Measurements from ENCODE around the gene PDZD2. TPM values are rescaled to one million over a fixed set of nuclear protein-coding genes. Genes with fewer than 3 reads are reported as not detected.

Gene PDZD2
- total RNA-seq, 2 experiments from 2014 or later, result 1.3 to 1.8 TPM

- POLR2A ChIA-PET, result no interaction called here
- no peaks in the 10 kb centered on the region for H3K4me1 Mint-ChIP-seq (ENCODE audit: low read depth)
Measured at GRCh38 chr5:32082701-32083100, 443.8 kb downstream of the PDZD2 start.

GRCh38 chr5:32083981-32084430 is 445.1 kb downstream of the PDZD2 start:
- DNase-seq (no peak), ATAC-seq (ENCODE audit: poor library complexity) (no peak)
- no peaks in the 10 kb centered on the region for H3K27me3 ChIP-seq (ENCODE audit: control insufficient read depth in 1 of 2, insufficient read depth in 2 of 2, low read length in 2 of 2)
- intact Hi-C loops (cut with DNase I, micrococcal nuclease), result no loop called here
- POLR2A ChIA-PET, result no interaction called here
- CTCF ChIA-PET, result no interaction called here
- H3K27me3 Mint-ChIP-seq, result no peaks in the 10 kb centered on the region
- no peaks in the 10 kb centered on the region for H3K9me3 ChIP-seq (ENCODE audit: control insufficient read depth in 1 of 2, insufficient read depth in 1 of 2, low read length in 2 of 2)
- H3K27ac ChIP-seq (ENCODE audit: low read depth in 1 of 2, low read length in 2 of 2), result no peak overlapping the region
- TF ChIP-seq, protein P1, sequence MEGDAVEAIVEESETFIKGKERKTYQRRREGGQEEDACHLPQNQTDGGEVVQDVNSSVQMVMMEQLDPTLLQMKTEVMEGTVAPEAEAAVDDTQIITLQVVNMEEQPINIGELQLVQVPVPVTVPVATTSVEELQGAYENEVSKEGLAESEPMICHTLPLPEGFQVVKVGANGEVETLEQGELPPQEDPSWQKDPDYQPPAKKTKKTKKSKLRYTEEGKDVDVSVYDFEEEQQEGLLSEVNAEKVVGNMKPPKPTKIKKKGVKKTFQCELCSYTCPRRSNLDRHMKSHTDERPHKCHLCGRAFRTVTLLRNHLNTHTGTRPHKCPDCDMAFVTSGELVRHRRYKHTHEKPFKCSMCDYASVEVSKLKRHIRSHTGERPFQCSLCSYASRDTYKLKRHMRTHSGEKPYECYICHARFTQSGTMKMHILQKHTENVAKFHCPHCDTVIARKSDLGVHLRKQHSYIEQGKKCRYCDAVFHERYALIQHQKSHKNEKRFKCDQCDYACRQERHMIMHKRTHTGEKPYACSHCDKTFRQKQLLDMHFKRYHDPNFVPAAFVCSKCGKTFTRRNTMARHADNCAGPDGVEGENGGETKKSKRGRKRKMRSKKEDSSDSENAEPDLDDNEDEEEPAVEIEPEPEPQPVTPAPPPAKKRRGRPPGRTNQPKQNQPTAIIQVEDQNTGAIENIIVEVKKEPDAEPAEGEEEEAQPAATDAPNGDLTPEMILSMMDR (IDR thresholded peaks at IDR 0.05), result no peak
- no peak overlapping the region for H3K27ac Mint-ChIP-seq
- no peaks in the 10 kb centered on the region for H3K4me1 ChIP-seq (ENCODE audit: insufficient read depth, low read length)
- H3K36me3 Mint-ChIP-seq (ENCODE audit: low read depth), result no peaks in the 10 kb centered on the region
- H3K4me3 Mint-ChIP-seq, result no peak overlapping the region
- no peaks in the 10 kb centered on the region for H3K36me3 ChIP-seq (ENCODE audit: insufficient read depth, low read length)
- H3K4me3 ChIP-seq (ENCODE audit: low read length), result no peak overlapping the region
- H3K4me1 Mint-ChIP-seq (ENCODE audit: low read depth), result no peaks in the 10 kb centered on the region
- no peaks in the 10 kb centered on the region for H3K9me3 Mint-ChIP-seq

More at GRCh38 chr5:32082701-32083100, 443.8 kb downstream of the PDZD2 start:
- H3K9me3 ChIP-seq (ENCODE audit: control insufficient read depth in 1 of 2, insufficient read depth in 1 of 2, low read length in 2 of 2), result no peaks in the 10 kb centered on the region
- DNase-seq (no peak), ATAC-seq (ENCODE audit: poor library complexity) (no peak)
- Mint-ChIP-seq H3K36me3 (ENCODE audit: low read depth) (no peaks in the 10 kb centered on the region), H3K9me3 (no peaks in the 10 kb centered on the region), H3K27ac (no peak overlapping the region), H3K27me3 (no peaks in the 10 kb centered on the region), H3K4me3 (no peak overlapping the region)
- no peaks in the 10 kb centered on the region for H3K27me3 ChIP-seq (ENCODE audit: control insufficient read depth in 1 of 2, insufficient read depth in 2 of 2, low read length in 2 of 2)
- CTCF ChIA-PET, result interaction anchor here (0.7 kb wide), 1 partner anchor 903 kb away, joined by 3 read pairs; no protein-coding TSS in a partner anchor
- no peak overlapping the region for H3K27ac ChIP-seq (ENCODE audit: low read depth in 1 of 2, low read length in 2 of 2)
- no peak overlapping the region for H3K4me3 ChIP-seq (ENCODE audit: low read length)
- intact Hi-C loops (cut with DNase I, micrococcal nuclease), result no loop called here
- H3K4me1 ChIP-seq (ENCODE audit: insufficient read depth, low read length), result no peaks in the 10 kb centered on the region
- TF ChIP-seq, protein P1 (IDR thresholded peaks at IDR 0.05), result no peak
- H3K36me3 ChIP-seq (ENCODE audit: insufficient read depth, low read length), result no peaks in the 10 kb centered on the region

GRCh38 chr5:32087086-32088082 is 448.5 kb downstream of the PDZD2 start:
- CTCF ChIA-PET, result no interaction called here
- no peak for DNase-seq

More at GRCh38 chr5:32087086-32088082, 448.5 kb downstream of the PDZD2 start:
- Mint-ChIP-seq H3K4me3 (no peak overlapping the region), H3K27me3 (no peaks in the 10 kb centered on the region), H3K36me3 (ENCODE audit: low read depth) (no peaks in the 10 kb centered on the region), H3K27ac (no peak overlapping the region), H3K4me1 (ENCODE audit: low read depth) (no peaks in the 10 kb centered on the region), H3K9me3 (no peaks in the 10 kb centered on the region)
- no peak for ATAC-seq (ENCODE audit: poor library complexity)
- Histone ChIP-seq H3K36me3 (ENCODE audit: insufficient read depth, low read length) (no peaks in the 10 kb centered on the region), H3K27ac (ENCODE audit: low read depth in 1 of 2, low read length in 2 of 2) (no peak overlapping the region), H3K27me3 (ENCODE audit: control insufficient read depth in 1 of 2, insufficient read depth in 2 of 2, low read length in 2 of 2) (no peaks in the 10 kb centered on the region), H3K9me3 (ENCODE audit: control insufficient read depth in 1 of 2, insufficient read depth in 1 of 2, low read length in 2 of 2) (no peaks in the 10 kb centered on the region), H3K4me1 (ENCODE audit: insufficient read depth, low read length) (no peaks in the 10 kb centered on the region), H3K4me3 (ENCODE audit: low read length) (no peak overlapping the region)
- TF ChIP-seq, protein P1 (IDR thresholded peaks at IDR 0.05), result no peak
- intact Hi-C loops (cut with DNase I, micrococcal nuclease), result no loop called here
- POLR2A ChIA-PET, result no interaction called here
